Stimulated activated CD4-positive, alpha-beta T cell treated with anti-CD3 and anti-CD28 coated beads, Interleukin-4, amount 100 ng/mL, for 1 hour (primary cell): ENCODE data around the gene FGFBP2.

Experiments
- DNase-seq: peaks from one replicate; pipeline ENCODE4 v3.0.0-alpha.2; 2020

Gene FGFBP2, protein sequence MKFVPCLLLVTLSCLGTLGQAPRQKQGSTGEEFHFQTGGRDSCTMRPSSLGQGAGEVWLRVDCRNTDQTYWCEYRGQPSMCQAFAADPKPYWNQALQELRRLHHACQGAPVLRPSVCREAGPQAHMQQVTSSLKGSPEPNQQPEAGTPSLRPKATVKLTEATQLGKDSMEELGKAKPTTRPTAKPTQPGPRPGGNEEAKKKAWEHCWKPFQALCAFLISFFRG

GRCh38 chr4:15963001-15963451 is at the start of gene FGFBP2:
TSS of gene FGFBP2 (minus strand) at chr4:15963175. CDS start at chr4:15963129, 46 bp downstream.
- peak; percentile 49 for DNase-seq

DNA sequence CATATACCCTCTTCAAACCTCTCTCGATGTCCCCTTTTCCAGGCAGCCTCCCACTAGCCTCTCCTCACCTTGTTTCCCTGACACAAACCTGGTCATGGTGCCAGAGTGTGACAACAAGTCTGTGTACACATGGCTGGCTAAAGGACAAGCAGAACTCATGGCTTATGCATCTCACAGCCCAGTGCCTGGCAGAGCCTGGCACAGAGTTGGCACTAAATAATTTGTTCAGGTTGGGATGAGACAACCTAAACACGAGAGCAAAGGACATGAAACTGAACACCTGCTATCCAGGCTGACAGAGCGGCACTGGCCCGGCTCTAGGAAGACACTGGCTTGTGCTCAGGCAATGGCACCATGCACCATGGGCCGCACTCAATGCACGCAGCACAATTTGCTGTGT is 48.2 kb upstream of the FGFBP2 start:
- DNase-seq = no peak

GRCh38 chr4:16009153-16009552 is 46.2 kb upstream of the FGFBP2 start:
- DNase-seq = no peak

GRCh38 chr4:16007471-16008095 is 44.6 kb upstream of the FGFBP2 start:
- no peak for DNase-seq

GRCh38 chr4:16006771-16007446 is 43.9 kb upstream of the FGFBP2 start:
- no peak for DNase-seq

DNA sequence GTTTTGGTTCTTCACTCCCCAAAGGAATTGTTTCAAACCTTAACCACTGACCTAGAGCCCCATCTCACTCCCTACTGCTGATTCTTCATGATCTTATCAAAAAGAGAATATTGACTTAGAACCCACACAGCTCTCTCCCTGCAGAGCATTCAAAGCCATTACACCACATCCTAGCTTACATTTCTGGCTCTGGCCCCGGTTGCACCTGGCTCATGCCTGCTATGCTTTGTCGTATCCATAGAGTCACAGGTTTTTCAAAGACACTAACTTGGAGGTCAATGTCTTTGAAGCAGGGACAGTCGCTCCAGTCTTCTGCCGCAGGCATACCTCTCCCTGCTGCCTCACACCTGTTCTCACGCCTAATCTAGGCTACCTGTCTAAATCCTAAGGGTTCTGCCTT is 42.7 kb upstream of the FGFBP2 start:
- DNase-seq = no peak

DNA sequence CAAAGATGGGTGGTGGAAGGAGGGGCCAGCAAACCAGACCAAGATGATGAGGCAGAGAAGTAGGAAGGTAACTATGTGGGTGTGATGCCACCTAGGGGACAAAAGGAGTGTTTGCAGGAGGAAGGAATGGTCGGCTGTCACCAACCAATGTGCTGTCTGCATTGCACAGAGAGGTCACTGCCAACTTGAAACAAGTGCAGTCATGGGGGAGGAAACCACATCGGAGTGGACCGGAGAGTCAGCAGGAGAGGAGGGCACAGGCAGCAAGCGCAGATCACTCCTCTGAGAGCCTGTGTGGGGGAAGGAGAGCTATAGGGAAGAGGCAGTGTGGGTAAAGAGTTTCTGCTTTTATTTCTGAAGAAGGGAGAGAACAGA is 38.5 kb upstream of the FGFBP2 start:
- DNase-seq = peak; percentile 19

- no peak for DNase-seq
These were observed 37.9 kb upstream of the FGFBP2 start for GRCh38 chr4:16000708-16001483.

GRCh38 chr4:15996773-15997172 is 33.8 kb upstream of the FGFBP2 start:
- no peak for DNase-seq

GRCh38 chr4:15995826-15996225 is 32.9 kb upstream of the FGFBP2 start:
- no peak for DNase-seq

DNA sequence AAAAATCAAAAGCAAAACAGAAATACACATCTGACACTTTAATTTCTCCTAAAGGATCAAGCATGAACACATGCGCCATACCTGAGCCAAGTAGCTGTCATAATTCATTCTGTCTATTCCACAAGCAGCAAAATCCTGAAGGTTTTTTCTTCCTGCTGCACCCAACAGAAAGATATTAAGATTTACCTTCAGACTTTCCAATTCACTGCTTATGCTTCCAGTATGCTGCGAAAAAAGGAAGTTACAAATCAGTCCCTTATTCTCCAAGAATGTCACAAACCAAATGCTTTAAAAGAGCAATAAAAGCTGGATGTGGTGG is 29.2 kb upstream of the FGFBP2 start:
- DNase-seq = no peak

- DNase-seq = no peak
These were observed 27.8 kb upstream of the FGFBP2 start for GRCh38 chr4:15990570-15991285.

DNA sequence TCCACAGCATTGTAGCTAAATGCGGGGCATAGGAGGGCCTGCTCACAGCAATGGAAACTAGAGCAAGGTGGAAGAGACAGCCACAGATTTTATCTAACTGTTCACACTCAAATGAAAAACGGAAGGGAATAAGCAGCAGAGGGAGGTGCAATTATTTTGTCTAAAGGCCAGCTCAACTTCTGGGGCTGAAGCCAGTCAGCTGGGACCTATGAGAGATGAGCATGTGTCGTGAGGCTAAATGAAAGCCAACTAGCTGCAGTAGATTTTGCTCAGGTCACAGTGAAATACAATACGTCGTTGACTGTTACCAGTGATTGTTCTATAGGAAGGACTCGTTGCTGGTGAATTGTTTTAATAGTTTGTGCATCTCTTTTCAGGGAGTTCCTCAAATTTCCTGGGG is 26.4 kb upstream of the FGFBP2 start:
- no peak for DNase-seq

- no peak for DNase-seq
These were observed 25.2 kb upstream of the FGFBP2 start for GRCh38 chr4:15988222-15988621.

DNA sequence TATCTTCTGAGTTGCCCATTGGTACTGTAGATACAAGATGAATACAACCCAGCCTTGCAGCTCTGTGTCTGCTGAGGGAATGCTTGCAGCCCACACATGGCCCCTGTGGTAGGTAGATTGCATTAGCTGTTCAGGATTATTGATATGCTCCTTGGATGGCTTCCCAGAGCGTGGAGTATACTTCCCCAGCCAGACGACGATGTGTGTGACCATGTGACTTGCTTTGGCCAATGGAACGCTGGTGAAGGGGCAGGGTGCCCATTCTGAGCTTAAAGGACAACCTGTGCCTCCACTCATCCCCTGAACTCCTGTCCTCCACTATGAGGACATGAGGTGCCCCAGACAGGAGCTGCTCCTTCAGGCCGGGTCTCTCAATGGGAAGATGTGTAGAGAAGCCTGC is 23.9 kb upstream of the FGFBP2 start:
- no peak for DNase-seq

DNA sequence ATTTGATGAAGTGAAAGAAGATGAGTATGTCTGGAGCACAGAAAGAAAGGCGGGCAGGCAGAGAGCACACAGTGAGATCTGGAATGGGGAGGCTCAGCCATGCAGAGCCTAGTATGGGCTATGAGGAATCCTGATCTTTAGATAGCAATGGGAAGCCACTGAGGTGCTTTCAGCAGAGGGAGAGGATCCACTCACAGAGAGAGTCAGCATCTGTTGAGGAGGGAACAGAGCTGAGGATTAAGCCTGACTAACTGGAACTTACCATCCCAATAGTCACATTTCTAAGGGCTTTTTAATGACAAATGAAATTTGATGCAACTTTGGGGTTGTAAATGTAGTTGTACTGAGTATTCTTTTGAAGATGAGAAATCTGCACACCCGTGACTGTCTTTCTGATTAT is 20.6 kb upstream of the FGFBP2 start:
- DNase-seq = no peak

DNA sequence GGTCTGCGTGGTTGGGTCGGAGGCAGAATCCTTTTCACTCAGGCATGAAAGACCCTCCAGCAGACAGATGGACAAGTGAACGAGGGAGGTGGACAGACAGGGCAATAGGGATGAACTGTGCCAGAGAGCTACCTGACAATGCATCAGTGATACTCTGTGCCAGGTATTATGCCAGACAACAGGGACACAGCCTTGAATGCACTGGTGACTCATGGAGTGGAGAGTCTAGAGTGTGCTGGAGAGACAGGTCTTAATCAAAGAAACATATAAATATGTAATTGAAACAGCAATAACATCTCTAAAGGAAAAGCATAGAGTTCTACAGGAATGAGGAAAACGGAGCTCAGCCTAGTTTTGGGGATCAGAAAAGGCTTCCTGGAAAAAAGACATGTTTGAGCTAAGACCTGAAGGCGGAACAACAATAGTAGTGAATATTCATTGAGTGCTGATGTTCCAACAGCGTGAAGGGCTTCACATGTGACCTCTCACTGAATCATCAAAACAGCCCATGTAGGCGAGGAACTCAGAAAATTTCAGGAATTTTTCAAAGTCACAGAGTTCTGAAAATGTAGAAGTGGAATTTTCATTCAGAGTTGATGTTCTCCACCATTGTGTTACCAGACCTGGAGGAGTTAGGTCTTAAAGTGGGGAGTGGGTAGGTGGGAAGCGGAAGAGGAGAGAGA is 20.0 kb upstream of the FGFBP2 start:
- no peak for DNase-seq

DNA sequence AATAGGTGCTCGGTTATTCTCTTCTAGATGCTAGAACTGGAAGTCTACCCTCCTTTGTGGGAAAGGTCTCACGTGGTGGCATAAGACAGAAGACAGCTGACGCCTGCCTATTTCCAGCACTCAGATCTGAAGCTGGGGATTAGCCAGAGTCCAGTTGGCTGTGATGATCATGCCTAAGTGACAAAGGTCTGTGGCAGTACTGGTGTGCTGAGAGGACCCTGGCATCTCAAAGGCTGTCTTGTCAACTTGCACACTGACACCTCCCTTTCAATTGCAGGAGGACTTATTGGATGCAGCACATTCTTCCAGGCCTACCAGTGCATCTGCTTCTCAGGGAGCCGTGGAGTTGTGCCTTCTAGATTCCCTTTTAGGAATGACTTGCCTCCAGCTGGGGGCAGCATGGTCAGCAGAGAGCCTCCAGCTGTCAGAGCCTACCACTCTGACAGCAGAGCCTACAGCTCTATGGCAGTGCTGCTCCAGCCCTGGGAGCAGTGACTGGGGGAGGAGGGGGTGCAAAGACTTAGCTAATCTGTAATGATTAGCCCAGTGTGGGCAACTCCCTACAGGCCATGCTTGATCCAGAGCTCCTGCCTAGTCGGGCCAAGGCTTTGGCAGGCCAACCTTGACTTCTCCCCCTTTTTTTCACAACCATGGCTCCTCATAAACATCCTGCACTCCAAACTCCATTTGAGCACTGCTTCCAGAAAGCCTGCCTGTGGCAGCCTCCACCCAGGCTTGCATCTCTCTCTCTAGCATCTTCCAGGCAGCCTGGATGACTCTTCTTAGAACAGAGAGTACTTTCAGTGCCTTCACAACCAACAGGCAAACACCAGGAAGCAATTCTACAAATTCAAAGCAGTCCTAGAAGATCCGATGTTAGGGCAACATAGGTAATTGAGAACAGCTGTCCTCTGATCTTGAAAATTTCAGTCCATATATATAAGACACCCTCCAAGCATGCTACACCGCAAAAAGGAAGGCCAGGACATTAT is 13.8 kb upstream of the FGFBP2 start:
- DNase-seq = no peak

- no peak for DNase-seq
These were observed 8.3 kb upstream of the FGFBP2 start for GRCh38 chr4:15971068-15971801.

- DNase-seq = no peak
These were observed 5.8 kb upstream of the FGFBP2 start for GRCh38 chr4:15968551-15969300.
